Mammary epithelial cell (primary cell): ENCODE data around the gene EXOC4.

Experiments
- CTCF ChIP-seq, 2 donors: IDR thresholded peaks in 1 of 2; conservative IDR thresholded peaks in 1 of 2; 2 replicates each; pipeline ENCODE4 v1.5.1; 2011 to 2012; ENCODE audit warnings: inconsistent platforms in 2 of 2, low read length in 2 of 2, mild to moderate bottlenecking in 2 of 2, control low read depth in 1 of 2, low read depth in 1 of 2; ENCODE audit not compliant: insufficient read depth in 1 of 2; ENCODE audit errors: extremely low read depth in 1 of 2
- EZH2 ChIP-seq: IDR thresholded peaks from 2 replicates; pipeline ENCODE4 v1.6.1; 2012; ENCODE audit warnings: low read length, inconsistent platforms, borderline replicate concordance

- TF ChIP-seq CTCF (conservative IDR thresholded peaks at IDR 0.05 in 1 of 2, IDR thresholded peaks at IDR 0.05 in 1 of 2; ENCODE audit: extremely low read depth in 1 of 2, insufficient read depth in 1 of 2, low read depth in 1 of 2, low read length in 2 of 2) = no peak
- TF ChIP-seq EZH2 = no peak
Observed at GRCh38 chr7:133258174-133258573, 5.3 kb downstream of the EXOC4 start.
